HEK293 (cell line): ENCODE measurements around the gene NAV2.

ENCODE experiments used
- GFI1B ChIP-seq: fragments of 450-650 bp; formaldehyde crosslinking; IDR thresholded peaks from 2 replicates; pipeline ENCODE4 v1.5.1; 2016; ENCODE audit warnings: missing biosample characterization, missing genetic modification characterization
- GLIS2 ChIP-seq: fragments of 450-650 bp; formaldehyde crosslinking; IDR thresholded peaks from 2 replicates; pipeline ENCODE4 v1.5.1; 2016; ENCODE audit warnings: missing biosample characterization, missing genetic modification characterization
- IKZF3 ChIP-seq: fragments of 450-650 bp; IDR thresholded peaks from 2 replicates; pipeline ENCODE4 v1.5.0; 2018; ENCODE audit warnings: missing biosample characterization, mild to moderate bottlenecking, missing genetic modification characterization, moderate library complexity
- MEIS1 ChIP-seq: sonication (generic); formaldehyde crosslinking; IDR thresholded peaks from 2 replicates; pipeline ENCODE4 v1.8.1; 2022; ENCODE audit warnings: missing genetic modification reagents, mild to moderate bottlenecking, borderline replicate concordance
- PRDM4 ChIP-seq: fragments of 450-650 bp; formaldehyde crosslinking; IDR thresholded peaks from 2 replicates; pipeline ENCODE4 v1.5.1; 2017; ENCODE audit warnings: missing biosample characterization, missing genetic modification characterization
- TCF7L2 ChIP-seq: IDR thresholded peaks from 2 replicates; pipeline ENCODE4 v1.6.1; 2011; ENCODE audit warnings: low read depth, mild to moderate bottlenecking, inconsistent platforms, low read length, moderate library complexity, borderline replicate concordance
- YY1 ChIP-seq: fragments of 450-650 bp; formaldehyde crosslinking; IDR thresholded peaks from 2 replicates; pipeline ENCODE4 v1.5.1; 2018; ENCODE audit warnings: missing biosample characterization, missing genetic modification characterization
- ZBTB26 ChIP-seq: fragments of 450-650 bp; formaldehyde crosslinking; optimal IDR thresholded peaks from 2 replicates; pipeline ENCODE3; 2016; ENCODE audit warnings: missing biosample characterization, mild to moderate bottlenecking, missing genetic modification characterization
- ZBTB8A ChIP-seq: fragments of 450-650 bp; formaldehyde crosslinking; IDR thresholded peaks from 2 replicates; pipeline ENCODE4 v1.5.1; 2016; ENCODE audit warnings: missing biosample characterization, missing genetic modification characterization
- ZFHX2 ChIP-seq: fragments of 450-650 bp; formaldehyde crosslinking; conservative IDR thresholded peaks from 2 replicates; pipeline ENCODE4 v1.5.1; 2016; ENCODE audit warnings: missing biosample characterization, missing genetic modification characterization
- ZFP41 ChIP-seq: fragments of 450-650 bp; formaldehyde crosslinking; IDR thresholded peaks from 2 replicates; pipeline ENCODE4 v1.5.1; 2016; ENCODE audit warnings: missing biosample characterization, missing genetic modification characterization, borderline replicate concordance
- ZNF133 ChIP-seq: fragments of 450-650 bp; formaldehyde crosslinking; IDR thresholded peaks from 2 replicates; pipeline ENCODE4 v1.5.1; 2016; ENCODE audit warnings: missing biosample characterization, missing genetic modification characterization
- ZNF184 ChIP-seq: fragments of 450-650 bp; IDR thresholded peaks from 2 replicates; pipeline ENCODE4 v1.5.1; 2018; ENCODE audit warnings: missing biosample characterization, mild to moderate bottlenecking, missing genetic modification characterization
- ZNF2 ChIP-seq: fragments of 450-650 bp; formaldehyde crosslinking; IDR thresholded peaks from 2 replicates; pipeline ENCODE4 v1.5.1; 2016; ENCODE audit warnings: missing biosample characterization, missing genetic modification characterization
- ZNF202 ChIP-seq: fragments of 450-650 bp; formaldehyde crosslinking; IDR thresholded peaks from 2 replicates; pipeline ENCODE4 v1.5.1; 2016; ENCODE audit warnings: missing biosample characterization, missing genetic modification characterization, borderline replicate concordance
- ZNF239 ChIP-seq: fragments of 450-650 bp; formaldehyde crosslinking; IDR thresholded peaks from 2 replicates; pipeline ENCODE4 v1.5.1; 2016; ENCODE audit warnings: missing biosample characterization, missing genetic modification characterization
- ZNF302 ChIP-seq: fragments of 450-650 bp; formaldehyde crosslinking; IDR thresholded peaks from 2 replicates; pipeline ENCODE4 v1.5.1; 2016; ENCODE audit warnings: missing biosample characterization, missing genetic modification characterization, low read depth
- ZNF335 ChIP-seq: fragments of 450-650 bp; formaldehyde crosslinking; conservative IDR thresholded peaks from 2 replicates; pipeline ENCODE4 v1.5.1; 2016; ENCODE audit warnings: missing biosample characterization, missing genetic modification characterization
- ZNF366 ChIP-seq: fragments of 450-650 bp; formaldehyde crosslinking; conservative IDR thresholded peaks from 2 replicates; pipeline ENCODE4 v1.5.1; 2016; ENCODE audit warnings: missing biosample characterization, missing genetic modification characterization
- ZNF394 ChIP-seq: fragments of 450-650 bp; formaldehyde crosslinking; IDR thresholded peaks from 2 replicates; pipeline ENCODE4 v1.5.1; 2016; ENCODE audit warnings: missing biosample characterization, missing genetic modification characterization, mild to moderate bottlenecking, moderate library complexity, borderline replicate concordance
- ZNF398 ChIP-seq: fragments of 450-650 bp; formaldehyde crosslinking; IDR thresholded peaks from 2 replicates; pipeline ENCODE4 v1.5.1; 2017; ENCODE audit warnings: missing biosample characterization, missing genetic modification characterization
- ZNF426 ChIP-seq: fragments of 450-650 bp; formaldehyde crosslinking; IDR thresholded peaks from 2 replicates; pipeline ENCODE4 v1.5.1; 2017; ENCODE audit warnings: missing biosample characterization, missing genetic modification characterization, mild to moderate bottlenecking, inconsistent platforms, moderate library complexity
- ZNF473 ChIP-seq: fragments of 450-650 bp; formaldehyde crosslinking; IDR thresholded peaks from 2 replicates; pipeline ENCODE4 v1.5.1; 2017; ENCODE audit warnings: missing biosample characterization, missing genetic modification characterization
- ZNF513 ChIP-seq: fragments of 450-650 bp; IDR thresholded peaks from 2 replicates; pipeline ENCODE4 v1.5.1; 2018; ENCODE audit warnings: missing biosample characterization, missing genetic modification characterization
- ZNF561 ChIP-seq: fragments of 450-650 bp; IDR thresholded peaks from 2 replicates; pipeline ENCODE4 v1.5.1; 2018; ENCODE audit warnings: missing biosample characterization, missing genetic modification characterization, borderline replicate concordance
- ZNF600 ChIP-seq: fragments of 450-650 bp; formaldehyde crosslinking; IDR thresholded peaks from 2 replicates; pipeline ENCODE4 v1.5.1; 2016; ENCODE audit warnings: missing biosample characterization, missing genetic modification characterization
- ZNF610 ChIP-seq: fragments of 450-650 bp; formaldehyde crosslinking; IDR thresholded peaks from 2 replicates; pipeline ENCODE4 v1.5.1; 2016; ENCODE audit warnings: missing biosample characterization, missing genetic modification characterization, borderline replicate concordance
- ZNF664 ChIP-seq: fragments of 450-650 bp; formaldehyde crosslinking; IDR thresholded peaks from 2 replicates; pipeline ENCODE4 v1.5.1; 2016; ENCODE audit warnings: missing biosample characterization, missing genetic modification characterization
- ZNF747 ChIP-seq: fragments of 450-650 bp; formaldehyde crosslinking; IDR thresholded peaks from 2 replicates; pipeline ENCODE4 v1.5.1; 2016; ENCODE audit warnings: missing biosample characterization, missing genetic modification characterization
- ZSCAN16 ChIP-seq: fragments of 450-650 bp; formaldehyde crosslinking; IDR thresholded peaks from 2 replicates; pipeline ENCODE4 v1.5.1; 2016; ENCODE audit warnings: missing biosample characterization, missing genetic modification characterization
- ZSCAN30 ChIP-seq: fragments of 450-650 bp; IDR thresholded peaks from 2 replicates; pipeline ENCODE4 v1.5.1; 2018; ENCODE audit warnings: missing biosample characterization, mild to moderate bottlenecking, missing genetic modification characterization, moderate library complexity
- ZXDB ChIP-seq: fragments of 450-650 bp; formaldehyde crosslinking; IDR thresholded peaks from 2 replicates; pipeline ENCODE4 v1.5.1; 2016; ENCODE audit warnings: missing biosample characterization, missing genetic modification characterization

The NAV2 gene

GRCh38 chr11:20070459-20070858 is 357.8 kb downstream of the NAV2 start (continued):
- TF ChIP-seq YY1 (tag by site-specific recombination): peak; percentile 80
- TF ChIP-seq MEIS1 (CRISPR knock-in tag): no peak
- no peak for TF ChIP-seq ZNF133 (tag by site-specific recombination)
- peak; percentile 90 for TF ChIP-seq ZXDB (tag by site-specific recombination)
- no peak for TF ChIP-seq GLIS2 (tag by site-specific recombination)
- no peak for TF ChIP-seq ZNF335 (tag by site-specific recombination)
- TF ChIP-seq ZBTB26: no peak
- no peak for TF ChIP-seq ZNF473 (tag by site-specific recombination)
- TF ChIP-seq GFI1B: 0 out of 2 replicates have a peak, but pooled peaks have one; percentile 12
- no peak for TF ChIP-seq ZNF394
- 0 out of 2 replicates have a peak, but pooled peaks have one; percentile 63 for TF ChIP-seq ZNF302 (tag by site-specific recombination)
- no peak for TF ChIP-seq TCF7L2
- TF ChIP-seq ZNF600 (tag by site-specific recombination): no peak
- 0 out of 2 replicates have a peak, but pooled peaks have one; percentile 24 for TF ChIP-seq ZNF184
- no peak for TF ChIP-seq ZNF202
- TF ChIP-seq ZSCAN16 (tag by site-specific recombination): no peak
- no peak for TF ChIP-seq ZNF239 (tag by site-specific recombination)
- peak; percentile 78 for TF ChIP-seq ZSCAN30 (tag by site-specific recombination)
- peak; percentile 96 for TF ChIP-seq ZNF561
- TF ChIP-seq ZFHX2: peak; percentile 55
- TF ChIP-seq ZNF2 (tag by site-specific recombination): no peak
- peak; percentile 91 for TF ChIP-seq PRDM4 (tag by site-specific recombination)
- no peak for TF ChIP-seq ZFP41 (tag by site-specific recombination)
- TF ChIP-seq ZBTB8A (tag by site-specific recombination): peak; percentile 55
- peak; percentile 47; the same call in 1 of the 2 replicates for TF ChIP-seq ZNF513
- peak; percentile 11; the same call in 1 of the 2 replicates for TF ChIP-seq ZNF664 (tag by site-specific recombination)
- TF ChIP-seq IKZF3: 0 out of 2 replicates have a peak, but pooled peaks have one; percentile 24
- no peak for TF ChIP-seq ZNF398 (tag by site-specific recombination)
- peak; percentile 63; the same call in 1 of the 2 replicates for TF ChIP-seq ZNF610
- TF ChIP-seq ZNF747: no peak
- TF ChIP-seq ZNF426 (tag by site-specific recombination): no peak
- 0 out of 2 replicates have a peak, but pooled peaks have one; percentile 15 for TF ChIP-seq ZNF366
- TF ChIP-seq, all 188 proteins: peak for 42
